GM21737 (cell line): ENCODE results near the gene FBXO36.
"Not testable (repeated sequence)": the region's sequence is repeated elsewhere in the genome, so short reads cannot be mapped to it uniquely, and the experiment has no call there.

Experiments used
- ATAC-seq: cut with Tn5 transposase; IDR thresholded peaks from one replicate; pipeline ENCODE4 v1.9.1; 2021; ENCODE audit warnings: mild to moderate bottlenecking, moderate library complexity; ENCODE audit not compliant: unreplicated experiment

Gene FBXO36

GRCh38 chr2:229910147-229910831, 12.0 kb upstream of the FBXO36 start:
- no peak for ATAC-seq

- ATAC-seq: no peak
Observed at GRCh38 chr2:229910832-229911412, 11.4 kb upstream of the FBXO36 start.

- ATAC-seq: no peak
Observed at GRCh38 chr2:229914171-229914570, 8.1 kb upstream of the FBXO36 start.

- no peak for ATAC-seq
Observed at GRCh38 chr2:229917793-229918192, 4.5 kb upstream of the FBXO36 start.

GRCh38 chr2:229920011-229920641, 2.2 kb upstream of the FBXO36 start:
- no peak for ATAC-seq

- peak; percentile 16 for ATAC-seq
Observed at GRCh38 chr2:229921101-229921891, 1.0 kb upstream of the FBXO36 start.

GRCh38 chr2:229921892-229922448, 333 bp upstream of the FBXO36 start, which contains the start of gene TRIP12:
TRIP12 (minus strand) TSS chr2:229922009; CDS start chr2:229880079, 41,930 bp downstream.
- ATAC-seq: peak; percentile 67

GRCh38 chr2:229924541-229924940, 2.2 kb downstream of the FBXO36 start:
- ATAC-seq: not testable (repeated sequence)

- ATAC-seq: no peak
Observed at GRCh38 chr2:229925201-229925600, 2.9 kb downstream of the FBXO36 start.

GRCh38 chr2:229927817-229928321, 5.6 kb downstream of the FBXO36 start:
- no peak for ATAC-seq

GRCh38 chr2:229930656-229931055, 8.4 kb downstream of the FBXO36 start:
- no peak for ATAC-seq

- no peak for ATAC-seq
Observed at GRCh38 chr2:229931241-229931640, 8.9 kb downstream of the FBXO36 start.

GRCh38 chr2:229937537-229937936, 15.2 kb downstream of the FBXO36 start:
- no peak for ATAC-seq

- ATAC-seq: no peak
Observed at GRCh38 chr2:229942671-229943070, 20.4 kb downstream of the FBXO36 start.

- no peak for ATAC-seq
Observed at GRCh38 chr2:229943171-229943570, 20.9 kb downstream of the FBXO36 start.

- no peak for ATAC-seq
Observed at GRCh38 chr2:229943770-229944449, 21.6 kb downstream of the FBXO36 start.

GRCh38 chr2:229945975-229946374, 23.7 kb downstream of the FBXO36 start:
- ATAC-seq: no peak

GRCh38 chr2:229947544-229947943, 25.2 kb downstream of the FBXO36 start:
- ATAC-seq: no peak

GRCh38 chr2:229952256-229952835, 30.0 kb downstream of the FBXO36 start:
- ATAC-seq: no peak

- no peak for ATAC-seq
Observed at GRCh38 chr2:229955663-229956062, 33.4 kb downstream of the FBXO36 start.
